Measurements from ENCODE around the gene MBNL3. TPM values are rescaled to one million over a fixed set of nuclear protein-coding genes. Genes with fewer than 3 reads are reported as not detected.

MBNL3 gene
- total RNA-seq, 1 experiment from 2014 or later = 17.7 TPM

DNA sequence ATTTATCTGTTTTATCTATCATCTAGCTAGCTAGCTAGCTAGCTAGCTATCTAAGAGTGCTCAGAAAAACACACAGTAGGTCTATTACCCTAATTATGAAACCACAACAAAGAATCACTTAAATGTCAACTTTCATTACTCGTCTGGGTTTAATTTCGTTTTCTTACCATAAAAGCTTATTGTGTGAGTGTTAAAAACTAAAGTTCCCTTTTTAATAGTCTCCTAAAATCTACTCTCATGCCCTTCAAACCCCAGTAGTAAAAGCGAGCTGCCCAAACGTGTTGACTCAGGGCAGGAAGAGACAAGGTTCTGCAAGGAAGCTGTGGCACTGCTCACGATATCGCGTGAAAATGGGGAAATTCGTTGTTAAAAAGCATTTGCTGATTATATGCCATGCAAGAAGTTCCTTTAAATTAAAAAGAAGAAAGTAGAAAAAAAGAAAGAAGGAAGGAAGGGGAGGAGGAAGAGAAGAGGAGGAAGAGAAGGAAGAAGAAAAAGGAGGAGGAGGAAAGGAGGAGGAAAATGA lies 595 bp downstream of the MBNL3 start:
- peak; percentile 38 for DNase-seq (ENCODE audit: unreplicated experiment)
- no TSS peak for BruUV-seq (replicated peaks)
- peaks cover 13% of the 10 kb centered on the region for H3K4me1 Mint-ChIP-seq (ENCODE audit: insufficient read depth, unreplicated experiment)

DNA sequence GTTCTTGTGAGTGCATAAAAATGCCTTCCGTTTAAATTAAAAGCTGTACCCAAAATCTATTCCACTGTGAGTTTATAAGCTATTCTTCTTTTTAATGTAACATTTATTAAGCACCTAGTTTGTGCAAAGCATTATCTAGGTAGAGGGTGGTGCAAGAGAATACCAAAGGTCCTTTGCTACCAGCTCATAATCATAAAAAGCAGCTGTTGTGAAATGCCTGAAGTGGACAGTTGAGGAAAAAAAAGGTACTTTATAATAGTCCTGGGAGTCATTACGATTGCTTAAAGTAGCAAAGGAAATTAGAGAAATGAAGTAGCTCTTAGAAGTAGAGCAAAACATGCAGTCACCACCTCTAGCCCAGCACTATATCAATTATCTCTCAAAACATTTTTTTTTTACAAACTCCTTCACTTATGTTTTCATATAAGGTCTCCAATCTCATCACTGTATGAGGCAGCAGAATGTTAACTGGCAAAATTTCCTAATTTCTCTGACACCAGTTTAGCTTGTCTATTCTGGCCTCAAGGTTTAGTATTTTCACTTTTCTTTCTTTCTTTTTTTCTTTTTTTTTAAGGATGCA lies 2.1 kb downstream of the MBNL3 start:
- Mint-ChIP-seq H3K36me3 (ENCODE audit: insufficient read depth, unreplicated experiment) (no peaks in the 10 kb centered on the region), H3K27ac (ENCODE audit: low read depth, unreplicated experiment) (no peak overlapping the region), H3K4me1 (ENCODE audit: insufficient read depth, unreplicated experiment) (peaks cover 13% of the 10 kb centered on the region), H3K9me3 (ENCODE audit: unreplicated experiment) (no peaks in the 10 kb centered on the region), H3K27me3 (ENCODE audit: insufficient read depth, unreplicated experiment) (peaks cover 39% of the 10 kb centered on the region), H3K4me3 (ENCODE audit: unreplicated experiment) (peak overlapping the region; percentile 83)
- ChIA-PET POLR2A (interaction anchor here (0.6 to 1.2 kb wide), 3 partner anchors 216 to 283 kb away, joined by 3 to 9 read pairs (median 3); no protein-coding TSS in a partner anchor), CTCF (interaction anchor here (0.6 to 2.7 kb wide), 5 partner anchors 10 to 858 kb away, joined by 3 to 8 read pairs (median 3); partner anchors contain the start of gene RAP2C)
- intact Hi-C loops (cut with micrococcal nuclease) = loop anchor here (5.0 kb wide), 3 partner anchors 194 to 259 kb away; no protein-coding TSS in a partner anchor
- no TSS peak for BruUV-seq (replicated peaks)
- DNase-seq (ENCODE audit: unreplicated experiment) = no peak
- TF ChIP-seq, protein P1, sequence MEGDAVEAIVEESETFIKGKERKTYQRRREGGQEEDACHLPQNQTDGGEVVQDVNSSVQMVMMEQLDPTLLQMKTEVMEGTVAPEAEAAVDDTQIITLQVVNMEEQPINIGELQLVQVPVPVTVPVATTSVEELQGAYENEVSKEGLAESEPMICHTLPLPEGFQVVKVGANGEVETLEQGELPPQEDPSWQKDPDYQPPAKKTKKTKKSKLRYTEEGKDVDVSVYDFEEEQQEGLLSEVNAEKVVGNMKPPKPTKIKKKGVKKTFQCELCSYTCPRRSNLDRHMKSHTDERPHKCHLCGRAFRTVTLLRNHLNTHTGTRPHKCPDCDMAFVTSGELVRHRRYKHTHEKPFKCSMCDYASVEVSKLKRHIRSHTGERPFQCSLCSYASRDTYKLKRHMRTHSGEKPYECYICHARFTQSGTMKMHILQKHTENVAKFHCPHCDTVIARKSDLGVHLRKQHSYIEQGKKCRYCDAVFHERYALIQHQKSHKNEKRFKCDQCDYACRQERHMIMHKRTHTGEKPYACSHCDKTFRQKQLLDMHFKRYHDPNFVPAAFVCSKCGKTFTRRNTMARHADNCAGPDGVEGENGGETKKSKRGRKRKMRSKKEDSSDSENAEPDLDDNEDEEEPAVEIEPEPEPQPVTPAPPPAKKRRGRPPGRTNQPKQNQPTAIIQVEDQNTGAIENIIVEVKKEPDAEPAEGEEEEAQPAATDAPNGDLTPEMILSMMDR (IDR thresholded peaks at IDR 0.05; ENCODE audit: unreplicated experiment) = no peak

More for the DNA sequence above, 595 bp downstream of the MBNL3 start:
- Mint-ChIP-seq H3K9me3 (ENCODE audit: unreplicated experiment) (no peaks in the 10 kb centered on the region), H3K27me3 (ENCODE audit: insufficient read depth, unreplicated experiment) (peaks cover 38% of the 10 kb centered on the region), H3K36me3 (ENCODE audit: insufficient read depth, unreplicated experiment) (no peaks in the 10 kb centered on the region), H3K27ac (ENCODE audit: low read depth, unreplicated experiment) (peak overlapping the region; percentile 79), H3K4me3 (ENCODE audit: unreplicated experiment) (peak overlapping the region; percentile 83)
- intact Hi-C loops (cut with micrococcal nuclease) = loop anchor here (5.0 kb wide), 3 partner anchors 196 to 261 kb away; no protein-coding TSS in a partner anchor
- CTCF ChIA-PET = interaction anchor here (0.7 to 2.7 kb wide), 4 partner anchors 8 to 261 kb away, joined by 3 to 8 read pairs (median 4); no protein-coding TSS in a partner anchor
- TF ChIP-seq, protein P1 (IDR thresholded peaks at IDR 0.05; ENCODE audit: unreplicated experiment) = no peak
- POLR2A ChIA-PET = interaction anchor here (0.6 to 2.1 kb wide), 6 partner anchors 72 to 269 kb away, joined by 3 to 26 read pairs (median 6); partner anchors contain the start of gene RAP2C

DNA sequence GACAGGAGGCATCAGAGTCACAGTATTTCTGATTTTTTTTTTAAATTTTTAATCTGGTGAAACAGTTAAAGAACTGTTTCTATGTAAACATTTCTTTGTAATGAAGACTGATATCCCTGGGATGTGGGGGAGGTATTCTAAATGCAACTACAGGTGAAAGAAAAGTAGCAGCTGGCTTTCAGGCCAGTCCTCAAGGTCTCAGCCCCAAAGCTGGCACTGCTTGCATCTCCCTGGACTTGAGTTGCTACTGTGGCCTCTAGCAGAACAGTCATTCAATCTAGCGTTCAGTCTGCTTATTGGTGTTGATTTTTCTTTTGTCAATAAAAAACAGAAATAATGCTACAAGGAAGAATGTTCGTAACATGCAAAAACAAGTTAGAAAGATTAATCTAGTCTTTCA lies 4.9 kb downstream of the MBNL3 start:
- CTCF ChIA-PET = interaction anchor here (0.6 to 0.7 kb wide), 6 partner anchors 12 to 781 kb away, joined by 3 read pairs; no protein-coding TSS in a partner anchor
- no TSS peak for BruUV-seq (replicated peaks)
- Mint-ChIP-seq H3K36me3 (ENCODE audit: insufficient read depth, unreplicated experiment) (no peaks in the 10 kb centered on the region), H3K27me3 (ENCODE audit: insufficient read depth, unreplicated experiment) (peaks cover 39% of the 10 kb centered on the region), H3K27ac (ENCODE audit: low read depth, unreplicated experiment) (no peak overlapping the region), H3K4me3 (ENCODE audit: unreplicated experiment) (no peak overlapping the region), H3K9me3 (ENCODE audit: unreplicated experiment) (no peaks in the 10 kb centered on the region), H3K4me1 (ENCODE audit: insufficient read depth, unreplicated experiment) (peaks cover 13% of the 10 kb centered on the region)
- POLR2A ChIA-PET = no interaction called here
- intact Hi-C loops (cut with micrococcal nuclease) = no loop called here
- TF ChIP-seq, protein P1 (IDR thresholded peaks at IDR 0.05; ENCODE audit: unreplicated experiment) = no peak
- DNase-seq (ENCODE audit: unreplicated experiment) = no peak

DNA sequence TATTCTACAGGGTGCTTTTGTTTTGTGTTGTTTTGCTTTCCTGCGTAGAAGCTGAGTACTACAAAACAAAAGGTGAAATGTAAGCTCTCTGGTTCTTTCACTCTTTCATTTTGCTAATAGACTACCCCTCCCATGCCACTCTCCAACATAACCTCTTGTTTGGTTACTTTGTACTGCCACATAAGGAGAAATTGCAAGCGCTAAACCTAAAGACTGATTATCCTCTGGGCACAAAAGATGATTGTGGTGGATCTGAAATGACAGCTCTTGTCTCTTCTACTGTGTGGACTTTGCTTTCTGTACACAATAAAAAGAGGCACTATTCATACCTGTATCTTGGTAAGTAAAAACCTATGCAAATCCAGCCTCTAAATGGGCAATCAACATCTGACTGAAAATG lies 5.3 kb downstream of the MBNL3 start:
- no peak overlapping the region for H3K4me3 Mint-ChIP-seq (ENCODE audit: unreplicated experiment)
- TF ChIP-seq, protein P1 (IDR thresholded peaks at IDR 0.05; ENCODE audit: unreplicated experiment) = no peak
- intact Hi-C loops (cut with micrococcal nuclease) = no loop called here
- no peaks in the 10 kb centered on the region for H3K9me3 Mint-ChIP-seq (ENCODE audit: unreplicated experiment)
- H3K27me3 Mint-ChIP-seq (ENCODE audit: insufficient read depth, unreplicated experiment) = peaks cover 39% of the 10 kb centered on the region
- H3K27ac Mint-ChIP-seq (ENCODE audit: low read depth, unreplicated experiment) = no peak overlapping the region
- H3K36me3 Mint-ChIP-seq (ENCODE audit: insufficient read depth, unreplicated experiment) = no peaks in the 10 kb centered on the region
- ChIA-PET CTCF (interaction anchor here (0.6 to 0.7 kb wide), 5 partner anchors 11 to 780 kb away, joined by 3 read pairs; no protein-coding TSS in a partner anchor), POLR2A (no interaction called here)
- H3K4me1 Mint-ChIP-seq (ENCODE audit: insufficient read depth, unreplicated experiment) = peaks cover 13% of the 10 kb centered on the region
- no peak for DNase-seq (ENCODE audit: unreplicated experiment)
- no TSS peak for BruUV-seq (replicated peaks)
